T47D (cell line): ENCODE measurements around the gene ZNF408.

Source experiments
- DNase-seq, 2 experiments: peaks; one replicate each; pipeline versions ENCODE4 v3.0.0 to v3.0.0-alpha.2; 2011 to 2012; ENCODE audit warnings: low read depth in 1 of 2, low spot score in 1 of 2
- JUND ChIP-seq: IDR thresholded peaks from 2 replicates; pipeline ENCODE4 v1.6.1; 2012; ENCODE audit warnings: low read depth
- in situ Hi-C: cut with HindIII; loops from 2 replicates; pipeline ENCODE4 v1.10.0; 2016; ENCODE audit warnings: low sequenced_read_pairs, low pct_unique_long_range_greater_than_20kb

ZNF408 gene

GRCh38 chr11:46747150-46747549, 46.3 kb downstream of the ZNF408 start:
- DNase-seq, result no peak
- in situ Hi-C loops, result no loop called here
- no peak for TF ChIP-seq JUND
